ENCODE data around the gene IDH2. TPM values are rescaled to one million over a fixed set of nuclear protein-coding genes. Genes with fewer than 3 reads are reported as not detected.

The IDH2 gene
- total RNA-seq, result 24.0 and 27.2 TPM in 2 replicates

GRCh38 chr15:90101969-90102890 is at the start of gene IDH2:
TSS of gene IDH2 (minus strand) at chr15:90102468. CDS start at chr15:90102390, 78 bp downstream.

Other genes starting within 250 kb of the IDH2 start
- 19.4 and 32.0 TPM in 2 replicates for gene AP3S2, start 208.5 kb downstream of the IDH2 start, total RNA-seq
- 7.1 and 7.2 TPM in 2 replicates for gene ARPIN, start 189.5 kb downstream of the IDH2 start, total RNA-seq
- gene ZNF710, start 101.1 kb downstream of the IDH2 start, total RNA-seq, result 5.7 TPM in 2 replicates
- gene SEMA4B, start 98.9 kb upstream of the IDH2 start, total RNA-seq, result 14.7 and 24.3 TPM in 2 replicates
- 29.1 and 29.3 TPM in 2 replicates for gene CIB1, start 131.5 kb upstream of the IDH2 start, total RNA-seq
- 4.7 and 16.0 TPM in 2 replicates for gene GDPGP1, start 131.7 kb upstream of the IDH2 start, total RNA-seq
- not detected in 2 replicates for gene TTLL13, start 147.1 kb upstream of the IDH2 start, total RNA-seq
- 38.4 and 49.5 TPM in 2 replicates for gene NGRN, start 163.2 kb upstream of the IDH2 start, total RNA-seq
- gene ZNF774, start 249.8 kb upstream of the IDH2 start, total RNA-seq, result 0.19 and 0.34 TPM in 2 replicates

All from cardiac ventricle fibroblast (primary cell).